NCI-H2196 (cell line): Measurements from ENCODE around the gene KISS1R.
"Not testable (repeated sequence)": the region's sequence is repeated elsewhere in the genome, so short reads cannot be mapped to it uniquely, and the experiment has no call there.

ENCODE experiments used
- DNase-seq: peaks from one replicate; lab custom pipeline; 2025; ENCODE audit not compliant: unreplicated experiment; lab: John Stamatoyannopoulos, UW

KISS1R gene

GRCh38 chr19:952049-952679 is 35.0 kb downstream of the KISS1R start:
- DNase-seq = no peak

GRCh38 chr19:952680-953444 is 35.7 kb downstream of the KISS1R start:
- no peak for DNase-seq

GRCh38 chr19:953445-954271 is 36.5 kb downstream of the KISS1R start:
- DNase-seq = no peak

GRCh38 chr19:954272-954671 is 37.1 kb downstream of the KISS1R start:
- DNase-seq = no peak

GRCh38 chr19:954672-955494 is 37.8 kb downstream of the KISS1R start:
- no peak for DNase-seq

- DNase-seq = no peak
Measured at GRCh38 chr19:955803-956765, 39.0 kb downstream of the KISS1R start.

- DNase-seq = no peak
Measured at GRCh38 chr19:956766-957440, 39.8 kb downstream of the KISS1R start.

- DNase-seq = not testable (repeated sequence)
Measured at GRCh38 chr19:957578-957977, 40.4 kb downstream of the KISS1R start.

GRCh38 chr19:958967-959855 is 42.1 kb downstream of the KISS1R start:
- DNase-seq = no peak

- no peak for DNase-seq
Measured at GRCh38 chr19:960020-960419, 42.9 kb downstream of the KISS1R start.

- no peak for DNase-seq
Measured at GRCh38 chr19:960601-960938, 43.4 kb downstream of the KISS1R start.

GRCh38 chr19:961866-962620 is 44.9 kb downstream of the KISS1R start:
- no peak for DNase-seq

GRCh38 chr19:962683-963400 is 45.7 kb downstream of the KISS1R start:
- DNase-seq = no peak

- DNase-seq = no peak
Measured at GRCh38 chr19:963486-963951, 46.4 kb downstream of the KISS1R start.

- DNase-seq = no peak
Measured at GRCh38 chr19:964116-964520, 47.0 kb downstream of the KISS1R start.

- no peak for DNase-seq
Measured at GRCh38 chr19:964761-965694, 47.9 kb downstream of the KISS1R start.
